HEK293 (cell line): ENCODE data around the gene METTL22.

Experiments
- CTCF ChIA-PET: fragments of 350-600 bp; formaldehyde crosslinking; extraction: SDS; loops from one replicate; lab custom pipeline; 2021; ENCODE audit warnings: antibody characterized with exemption; lab: Yijun Ruan, JAX
- POLR2A ChIA-PET: fragments of 300-600 bp; formaldehyde crosslinking; extraction: SDS; loops from one replicate; lab custom pipeline; 2020; ENCODE audit warnings: antibody characterized with exemption, inconsistent platforms; lab: Yijun Ruan, JAX
- H3K27ac ChIP-seq: fragments of 200-500 bp; sonication (Bioruptor generic); 2 replicates; pipeline ENCODE4 v1.5.1; 2014; ENCODE audit warnings: low read depth, low read length, control low read depth, inconsistent platforms; ENCODE audit errors: extremely low read depth
- H3K36me3 ChIP-seq, 2 experiments: fragments of 200-500 bp in 1 of 2; sonication (Bioruptor generic) in 1 of 2; 1 replicate in 1 of 2; 2 replicates in 1 of 2; pipeline ENCODE4 v1.5.1; 2014 to 2017; ENCODE audit warnings: inconsistent platforms in 2 of 2, low read length in 2 of 2; ENCODE audit not compliant: control insufficient read depth in 2 of 2, insufficient read depth in 1 of 2
- H3K4me1 ChIP-seq: fragments of 200-500 bp; sonication (Bioruptor generic); 2 replicates; pipeline ENCODE4 v1.5.1; 2014; ENCODE audit warnings: mild to moderate bottlenecking, low read length, inconsistent platforms; ENCODE audit not compliant: control insufficient read depth, insufficient read depth
- H3K4me3 ChIP-seq: 2 replicates; pipeline ENCODE4 v1.5.1; 2011; ENCODE audit warnings: low read depth, mild to moderate bottlenecking, control low read depth, low read length, moderate library complexity
- H3K9me3 ChIP-seq: fragments of 200-500 bp; sonication (Bioruptor generic); 2 replicates; pipeline ENCODE4 v1.5.1; 2014; ENCODE audit warnings: low read depth, low read length, inconsistent platforms; ENCODE audit not compliant: control insufficient read depth, insufficient read depth
- GLIS2 ChIP-seq: fragments of 450-650 bp; formaldehyde crosslinking; IDR thresholded peaks from 2 replicates; pipeline ENCODE4 v1.5.1; 2016; ENCODE audit warnings: missing biosample characterization, missing genetic modification characterization
- KLF16 ChIP-seq: fragments of 450-650 bp; formaldehyde crosslinking; IDR thresholded peaks from 2 replicates; pipeline ENCODE4 v1.5.1; 2017; ENCODE audit warnings: missing biosample characterization, missing genetic modification characterization
- KLF9 ChIP-seq: fragments of 450-650 bp; formaldehyde crosslinking; IDR thresholded peaks from 2 replicates; pipeline ENCODE4 v1.5.1; 2016; ENCODE audit warnings: missing biosample characterization, missing genetic modification characterization, low read depth
- MZF1 ChIP-seq: fragments of 450-650 bp; formaldehyde crosslinking; IDR thresholded peaks from 2 replicates; pipeline ENCODE4 v1.5.1; 2017; ENCODE audit warnings: missing biosample characterization, missing genetic modification characterization, borderline replicate concordance
- SCRT1 ChIP-seq: fragments of 450-650 bp; formaldehyde crosslinking; IDR thresholded peaks from 2 replicates; pipeline ENCODE4 v1.5.1; 2016; ENCODE audit warnings: missing biosample characterization, missing genetic modification characterization, borderline replicate concordance
- ZBTB17 ChIP-seq: fragments of 450-650 bp; formaldehyde crosslinking; IDR thresholded peaks from 2 replicates; pipeline ENCODE4 v1.5.1; 2016; ENCODE audit warnings: missing biosample characterization, missing genetic modification characterization
- ZFP37 ChIP-seq: fragments of 450-650 bp; formaldehyde crosslinking; IDR thresholded peaks from 2 replicates; pipeline ENCODE4 v1.5.1; 2016; ENCODE audit warnings: missing biosample characterization, missing genetic modification characterization
- ZNF121 ChIP-seq: fragments of 450-650 bp; formaldehyde crosslinking; IDR thresholded peaks from 2 replicates; pipeline ENCODE4 v1.5.1; 2016; ENCODE audit warnings: missing biosample characterization, missing genetic modification characterization
- ZNF155 ChIP-seq: fragments of 450-650 bp; formaldehyde crosslinking; IDR thresholded peaks from 2 replicates; pipeline ENCODE4 v1.5.1; 2016; ENCODE audit warnings: missing biosample characterization, missing genetic modification characterization
- ZNF169 ChIP-seq: fragments of 450-650 bp; formaldehyde crosslinking; IDR thresholded peaks from 2 replicates; pipeline ENCODE4 v1.5.1; 2016; ENCODE audit warnings: missing biosample characterization, missing genetic modification characterization
- ZNF2 ChIP-seq: fragments of 450-650 bp; formaldehyde crosslinking; IDR thresholded peaks from 2 replicates; pipeline ENCODE4 v1.5.1; 2016; ENCODE audit warnings: missing biosample characterization, missing genetic modification characterization
- ZNF211 ChIP-seq: fragments of 450-650 bp; formaldehyde crosslinking; IDR thresholded peaks from 2 replicates; pipeline ENCODE4 v1.5.1; 2016; ENCODE audit warnings: low read depth, missing biosample characterization, missing genetic modification characterization
- ZNF23 ChIP-seq: fragments of 450-650 bp; formaldehyde crosslinking; IDR thresholded peaks from 2 replicates; pipeline ENCODE4 v1.5.1; 2016; ENCODE audit warnings: missing biosample characterization, missing genetic modification characterization, borderline replicate concordance
- ZNF302 ChIP-seq: fragments of 450-650 bp; formaldehyde crosslinking; IDR thresholded peaks from 2 replicates; pipeline ENCODE4 v1.5.1; 2016; ENCODE audit warnings: missing biosample characterization, missing genetic modification characterization, low read depth
- ZNF324 ChIP-seq: fragments of 450-650 bp; formaldehyde crosslinking; IDR thresholded peaks from 2 replicates; pipeline ENCODE4 v1.5.1; 2016; ENCODE audit warnings: missing biosample characterization, missing genetic modification characterization
- ZNF391 ChIP-seq: fragments of 450-650 bp; formaldehyde crosslinking; IDR thresholded peaks from 2 replicates; pipeline ENCODE4 v1.5.1; 2016; ENCODE audit warnings: low read depth, missing biosample characterization, missing genetic modification characterization, borderline replicate concordance
- ZNF398 ChIP-seq: fragments of 450-650 bp; formaldehyde crosslinking; IDR thresholded peaks from 2 replicates; pipeline ENCODE4 v1.5.1; 2017; ENCODE audit warnings: missing biosample characterization, missing genetic modification characterization
- ZNF416 ChIP-seq: fragments of 450-650 bp; formaldehyde crosslinking; IDR thresholded peaks from 2 replicates; pipeline ENCODE4 v1.5.1; 2016; ENCODE audit warnings: missing biosample characterization, missing genetic modification characterization
- ZNF449 ChIP-seq: fragments of 450-650 bp; formaldehyde crosslinking; IDR thresholded peaks from 2 replicates; pipeline ENCODE4 v1.5.1; 2017; ENCODE audit warnings: missing biosample characterization, mild to moderate bottlenecking, missing genetic modification characterization, moderate library complexity
- ZNF548 ChIP-seq: fragments of 450-650 bp; formaldehyde crosslinking; IDR thresholded peaks from 2 replicates; pipeline ENCODE4 v1.5.1; 2016; ENCODE audit warnings: missing biosample characterization, missing genetic modification characterization
- ZNF549 ChIP-seq: fragments of 450-650 bp; IDR thresholded peaks from 2 replicates; pipeline ENCODE4 v1.5.1; 2018; ENCODE audit warnings: missing biosample characterization, missing genetic modification characterization, mild to moderate bottlenecking, inconsistent platforms, moderate library complexity
- ZNF558 ChIP-seq: fragments of 450-650 bp; formaldehyde crosslinking; IDR thresholded peaks from 2 replicates; pipeline ENCODE4 v1.5.1; 2016; ENCODE audit warnings: missing biosample characterization, missing genetic modification characterization
- ZNF600 ChIP-seq: fragments of 450-650 bp; formaldehyde crosslinking; IDR thresholded peaks from 2 replicates; pipeline ENCODE4 v1.5.1; 2016; ENCODE audit warnings: missing biosample characterization, missing genetic modification characterization
- ZNF664 ChIP-seq: fragments of 450-650 bp; formaldehyde crosslinking; IDR thresholded peaks from 2 replicates; pipeline ENCODE4 v1.5.1; 2016; ENCODE audit warnings: missing biosample characterization, missing genetic modification characterization
- ZNF76 ChIP-seq: fragments of 450-650 bp; formaldehyde crosslinking; IDR thresholded peaks from 2 replicates; pipeline ENCODE4; 2016; ENCODE audit warnings: low read depth, missing biosample characterization, missing genetic modification characterization, borderline replicate concordance
- ZNF792 ChIP-seq: fragments of 450-650 bp; formaldehyde crosslinking; IDR thresholded peaks from 2 replicates; pipeline ENCODE4 v1.5.1; 2016; ENCODE audit warnings: missing biosample characterization, missing genetic modification characterization
- ZNF843 ChIP-seq: fragments of 450-650 bp; formaldehyde crosslinking; IDR thresholded peaks from 2 replicates; pipeline ENCODE4 v1.5.1; 2016; ENCODE audit warnings: missing biosample characterization, missing genetic modification characterization
- ZSCAN23 ChIP-seq: fragments of 450-650 bp; formaldehyde crosslinking; IDR thresholded peaks from 2 replicates; pipeline ENCODE4 v1.5.1; 2016; ENCODE audit warnings: missing biosample characterization, missing genetic modification characterization
- TF ChIP-seq, protein P1 (sequence below): fragments of 450-650 bp; formaldehyde crosslinking; IDR thresholded peaks from 2 replicates; pipeline ENCODE4 v1.5.1; 2016; ENCODE audit warnings: missing biosample characterization, missing genetic modification characterization
- TF ChIP-seq, protein P2 (sequence below): fragments of 450-650 bp; formaldehyde crosslinking; IDR thresholded peaks from 2 replicates; pipeline ENCODE4 v1.5.1; 2016; ENCODE audit warnings: missing biosample characterization, missing genetic modification characterization

Gene METTL22

DNA sequence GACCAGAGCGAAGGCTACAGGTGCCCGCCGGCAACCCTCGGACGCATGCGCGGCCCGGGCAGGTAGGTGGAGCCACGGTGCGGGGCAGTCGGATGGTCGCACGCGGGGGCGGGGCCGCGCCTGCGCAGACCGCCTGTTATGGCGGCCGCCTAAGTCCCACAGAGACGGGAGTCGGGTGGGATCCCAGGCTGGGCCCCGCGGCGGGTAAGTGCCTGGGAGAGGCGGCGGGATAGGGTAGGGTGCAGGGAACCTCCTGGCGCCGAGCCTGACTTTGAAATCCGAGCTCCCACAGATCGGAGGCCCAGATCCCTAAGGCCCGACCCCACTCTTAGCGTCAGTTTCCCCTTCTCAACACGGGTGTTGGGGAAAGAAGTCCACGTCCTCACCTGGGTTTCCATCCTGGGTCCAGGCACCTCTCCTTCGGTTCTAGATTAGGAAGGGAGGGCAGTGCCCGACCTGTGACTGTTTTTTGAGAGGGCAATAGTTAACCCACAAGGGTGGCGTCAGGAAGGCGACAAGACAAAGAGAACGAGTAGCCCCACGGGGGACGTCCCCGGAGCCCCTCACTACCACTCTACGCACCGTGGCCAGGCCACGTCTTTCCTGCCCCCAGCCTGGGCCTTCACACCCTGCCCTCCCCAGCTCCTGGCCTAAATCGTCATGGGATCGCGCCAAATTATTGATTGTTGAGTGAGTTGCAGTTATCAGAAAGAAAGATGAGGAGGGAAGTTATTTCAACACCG lies at the start of gene METTL22:
TSS of gene METTL22 (plus strand) at position 127 of the 743 bp plus-strand sequence. CDS start 3,968 bp downstream, outside the sequence.
- no peaks in the 10 kb centered on the region for H3K9me3 ChIP-seq
- H3K27ac ChIP-seq = peak within 1 kb of the TSS; percentile 71
- ChIA-PET CTCF (interaction anchor here (0.7 to 1.2 kb wide), 3 partner anchors 21 to 56 kb away, joined by 3 read pairs; no protein-coding TSS in a partner anchor), POLR2A (interaction anchor here (0.8 kb wide), 1 partner anchor 131 kb away, joined by 3 read pairs; no protein-coding TSS in a partner anchor)
- H3K36me3 ChIP-seq = peaks cover 11 to 23% of the 10 kb centered on the region in 2 experiments; a peak in 2 of 3 replicates
- H3K4me3 ChIP-seq = peak within 1 kb of the TSS; percentile 85
- H3K4me1 ChIP-seq = peaks cover 4% of the 10 kb centered on the region; the same call in 1 of the 2 replicates
- no peak for TF ChIP-seq ZNF23 (tag by site-specific recombination)
- TF ChIP-seq ZSCAN23 (tag by site-specific recombination) = no peak
- TF ChIP-seq ZNF391 (tag by site-specific recombination) = no peak
- TF ChIP-seq MZF1 (tag by site-specific recombination) = no peak
- TF ChIP-seq, protein P1, sequence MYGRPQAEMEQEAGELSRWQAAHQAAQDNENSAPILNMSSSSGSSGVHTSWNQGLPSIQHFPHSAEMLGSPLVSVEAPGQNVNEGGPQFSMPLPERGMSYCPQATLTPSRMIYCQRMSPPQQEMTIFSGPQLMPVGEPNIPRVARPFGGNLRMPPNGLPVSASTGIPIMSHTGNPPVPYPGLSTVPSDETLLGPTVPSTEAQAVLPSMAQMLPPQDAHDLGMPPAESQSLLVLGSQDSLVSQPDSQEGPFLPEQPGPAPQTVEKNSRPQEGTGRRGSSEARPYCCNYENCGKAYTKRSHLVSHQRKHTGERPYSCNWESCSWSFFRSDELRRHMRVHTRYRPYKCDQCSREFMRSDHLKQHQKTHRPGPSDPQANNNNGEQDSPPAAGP (tag by site-specific recombination) = 0 out of 2 replicates have a peak, but pooled peaks have one; percentile 25
- TF ChIP-seq ZBTB17 = peak; percentile 19; the same call in 1 of the 2 replicates
- no peak for TF ChIP-seq ZNF121 (tag by site-specific recombination)
- TF ChIP-seq ZNF558 (tag by site-specific recombination) = no peak
- no peak for TF ChIP-seq ZNF664 (tag by site-specific recombination)
- TF ChIP-seq SCRT1 (tag by site-specific recombination) = peak; percentile 59; the same call in 1 of the 2 replicates
- no peak for TF ChIP-seq ZNF449 (tag by site-specific recombination)
- no peak for TF ChIP-seq ZNF302 (tag by site-specific recombination)
- no peak for TF ChIP-seq ZNF155 (tag by site-specific recombination)
- TF ChIP-seq ZNF792 = no peak
- no peak for TF ChIP-seq ZNF843
- TF ChIP-seq ZNF324 (tag by site-specific recombination) = no peak
- no peak for TF ChIP-seq ZNF416 (tag by site-specific recombination)
- TF ChIP-seq KLF16 (tag by site-specific recombination) = 0 out of 2 replicates have a peak, but pooled peaks have one; percentile 6
- TF ChIP-seq ZNF548 = no peak
- TF ChIP-seq ZFP37 (tag by site-specific recombination) = 0 out of 2 replicates have a peak, but pooled peaks have one; percentile 43
- no peak for TF ChIP-seq ZNF2
- TF ChIP-seq ZNF211 = no peak
- TF ChIP-seq, protein P2, sequence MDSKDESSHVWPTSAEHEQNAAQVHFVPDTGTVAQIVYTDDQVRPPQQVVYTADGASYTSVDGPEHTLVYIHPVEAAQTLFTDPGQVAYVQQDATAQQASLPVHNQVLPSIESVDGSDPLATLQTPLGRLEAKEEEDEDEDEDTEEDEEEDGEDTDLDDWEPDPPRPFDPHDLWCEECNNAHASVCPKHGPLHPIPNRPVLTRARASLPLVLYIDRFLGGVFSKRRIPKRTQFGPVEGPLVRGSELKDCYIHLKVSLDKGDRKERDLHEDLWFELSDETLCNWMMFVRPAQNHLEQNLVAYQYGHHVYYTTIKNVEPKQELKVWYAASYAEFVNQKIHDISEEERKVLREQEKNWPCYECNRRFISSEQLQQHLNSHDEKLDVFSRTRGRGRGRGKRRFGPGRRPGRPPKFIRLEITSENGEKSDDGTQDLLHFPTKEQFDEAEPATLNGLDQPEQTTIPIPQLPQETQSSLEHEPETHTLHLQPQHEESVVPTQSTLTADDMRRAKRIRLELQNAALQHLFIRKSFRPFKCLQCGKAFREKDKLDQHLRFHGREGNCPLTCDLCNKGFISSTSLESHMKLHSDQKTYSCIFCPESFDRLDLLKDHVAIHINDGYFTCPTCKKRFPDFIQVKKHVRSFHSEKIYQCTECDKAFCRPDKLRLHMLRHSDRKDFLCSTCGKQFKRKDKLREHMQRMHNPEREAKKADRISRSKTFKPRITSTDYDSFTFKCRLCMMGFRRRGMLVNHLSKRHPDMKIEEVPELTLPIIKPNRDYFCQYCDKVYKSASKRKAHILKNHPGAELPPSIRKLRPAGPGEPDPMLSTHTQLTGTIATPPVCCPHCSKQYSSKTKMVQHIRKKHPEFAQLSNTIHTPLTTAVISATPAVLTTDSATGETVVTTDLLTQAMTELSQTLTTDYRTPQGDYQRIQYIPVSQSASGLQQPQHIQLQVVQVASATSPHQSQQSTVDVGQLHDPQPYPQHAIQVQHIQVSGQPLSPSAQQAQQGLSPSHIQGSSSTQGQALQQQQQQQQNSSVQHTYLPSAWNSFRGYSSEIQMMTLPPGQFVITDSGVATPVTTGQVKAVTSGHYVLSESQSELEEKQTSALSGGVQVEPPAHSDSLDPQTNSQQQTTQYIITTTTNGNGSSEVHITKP (tag by site-specific recombination) = peak; percentile 38; the same call in 1 of the 2 replicates
- TF ChIP-seq KLF9 (tag by site-specific recombination) = 0 out of 2 replicates have a peak, but pooled peaks have one; percentile 30
- TF ChIP-seq ZNF398 (tag by site-specific recombination) = no peak
- peak; percentile 26; the same call in 1 of the 2 replicates for TF ChIP-seq ZNF76 (tag by site-specific recombination)
- TF ChIP-seq ZNF600 (tag by site-specific recombination) = no peak; the same call in 1 of the 2 replicates
- no peak for TF ChIP-seq ZNF169 (tag by site-specific recombination)
- no peak for TF ChIP-seq ZNF549 (tag by site-specific recombination)
- TF ChIP-seq GLIS2 = no peak
